ENCODE data around the gene GJA4.

- TF ChIP-seq CTCF (conservative IDR thresholded peaks at IDR 0.05; ENCODE audit: low read length) (no peak), EZH2phosphoT487 (IDR thresholded peaks at IDR 0.05; ENCODE audit: borderline replicate concordance, low read depth, low read length) (no peak)
Measured at GRCh38 chr1:34771573-34772371, 21.0 kb upstream of the GJA4 start.
